Hepatocyte (in vitro differentiated cells): ENCODE results near the gene DEPDC4. TPM values are rescaled to one million over a fixed set of nuclear protein-coding genes. Genes with fewer than 3 reads are reported as not detected.

Experiments used
- DNase-seq: peaks from one replicate; pipeline ENCODE4 v3.0.0-alpha.2; 2016; ENCODE audit warnings: low spot score
- H2AFZ ChIP-seq: fragments of 200-600 bp; sonication (generic); 2 replicates; pipeline ENCODE4 v1.6.0; 2016; ENCODE audit warnings: antibody characterized with exemption, mild to moderate bottlenecking
- H3K27ac ChIP-seq: fragments of 200-600 bp; sonication (generic); 2 replicates; pipeline ENCODE4 v1.5.1; 2016; ENCODE audit warnings: mild to moderate bottlenecking
- H3K27me3 ChIP-seq: fragments of 200-600 bp; sonication (generic); 2 replicates; pipeline ENCODE4 v1.6.1; 2016
- H3K36me3 ChIP-seq: fragments of 200-600 bp; sonication (generic); replicated peaks from 2 replicates; pipeline ENCODE4 v1.5.1; 2016; ENCODE audit warnings: low read depth; ENCODE audit not compliant: insufficient read depth
- H3K4me1 ChIP-seq: fragments of 200-600 bp; sonication (generic); 2 replicates; pipeline ENCODE4 v1.5.1; 2016; ENCODE audit warnings: mild to moderate bottlenecking, moderate library complexity; ENCODE audit not compliant: insufficient read depth
- H3K4me2 ChIP-seq: fragments of 200-600 bp; sonication (generic); 2 replicates; pipeline ENCODE4 v1.6.0; 2016
- H3K4me3 ChIP-seq: fragments of 200-600 bp; sonication (generic); 2 replicates; pipeline ENCODE4 v1.5.1; 2016; ENCODE audit warnings: mild to moderate bottlenecking
- H3K79me2 ChIP-seq: fragments of 200-600 bp; sonication (generic); 2 replicates; pipeline ENCODE4 v1.6.0; 2017; ENCODE audit warnings: mild to moderate bottlenecking
- H3K9me2 ChIP-seq: fragments of 200-600 bp; sonication (generic); replicated peaks from 2 replicates; pipeline ENCODE4 v1.6.0; 2017; ENCODE audit warnings: mild to moderate bottlenecking; ENCODE audit not compliant: insufficient read depth
- H3K9me3 ChIP-seq: fragments of 200-600 bp; sonication (generic); 2 replicates; pipeline ENCODE4 v1.5.1; 2016; ENCODE audit warnings: low read depth, mild to moderate bottlenecking
- H4K20me1 ChIP-seq: fragments of 200-600 bp; sonication (generic); 2 replicates; pipeline ENCODE4 v1.6.0; 2016; ENCODE audit warnings: mild to moderate bottlenecking; ENCODE audit not compliant: insufficient read depth, poor library complexity, severe bottlenecking
- CTCF ChIP-seq: fragments of 200-600 bp; sonication (generic); IDR thresholded peaks from 2 replicates; pipeline ENCODE4 v1.5.1; 2016; ENCODE audit warnings: antibody characterized with exemption, mild to moderate bottlenecking; ENCODE audit not compliant: poor library complexity
- EZH2 ChIP-seq: fragments of 200-600 bp; sonication (generic); IDR thresholded peaks from 2 replicates; pipeline ENCODE4 v1.6.1; 2016; ENCODE audit warnings: antibody characterized with exemption, mild to moderate bottlenecking, borderline replicate concordance
- EZH2phosphoT487 ChIP-seq: fragments of 200-600 bp; sonication (generic); IDR thresholded peaks from one replicate; pipeline ENCODE4 v1.6.1; 2018; ENCODE audit warnings: antibody characterized with exemption, mild to moderate bottlenecking, low read depth, moderate library complexity; ENCODE audit not compliant: unreplicated experiment, severe bottlenecking
- WGBS: methylation state at CpG from one replicate; pipeline ENCODE4 v1.1.6; 2016; ENCODE audit warnings: low lambda C conversion rate; ENCODE audit errors: missing lambda C conversion rate; 5-methylcytosine and 5-hydroxymethylcytosine counted together
- polyA plus RNA-seq: library from polyadenylated mRNA; unstranded; fragments of >200 nt; fragmentation: Nextera tagmentation; extraction: Ambion mirVana; gene quantifications from 2 replicates; pipeline ENCODE4 v1.2.1, GENCODE V29; 2016
- total RNA-seq: library from RNA; depleted of rRNA; stranded (reverse); fragments of >200 nt; gene quantifications from 2 replicates; pipeline ENCODE4 v1.2.3, GENCODE V29; 2014

The DEPDC4 gene
- total and polyA plus RNA-seq, 2 experiments from 2014 or later = 0.69 to 1.3 TPM

DNA sequence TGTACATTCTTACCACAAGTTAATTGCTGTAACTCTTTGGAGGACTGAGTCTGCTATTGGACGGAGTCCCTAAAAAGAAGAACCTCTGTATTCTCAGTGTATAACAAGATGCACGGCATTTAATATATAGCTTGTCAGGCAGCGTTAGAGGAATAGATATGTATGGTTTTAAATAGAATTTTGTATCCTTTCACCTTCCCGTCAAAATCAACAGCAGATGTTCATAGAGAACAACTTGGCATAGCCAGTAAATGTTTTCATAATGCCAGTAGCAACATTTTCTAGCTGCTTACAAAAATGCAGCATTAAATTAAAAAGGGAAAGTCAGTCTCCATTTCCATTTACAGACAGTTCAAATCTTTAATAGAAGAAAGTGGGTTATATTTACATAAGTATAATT is 6.9 kb upstream of the DEPDC4 start:
- DNase-seq = no peak
- no peaks in the 10 kb centered on the region for H3K36me3 ChIP-seq
- TF ChIP-seq EZH2 = no peak
- TF ChIP-seq CTCF = no peak
- no peak for TF ChIP-seq EZH2phosphoT487
- no peaks in the 10 kb centered on the region for H3K27me3 ChIP-seq
- H2AFZ ChIP-seq = no peak overlapping the region
- H3K9me3 ChIP-seq = no peaks in the 10 kb centered on the region
- H3K4me3 ChIP-seq = no peak overlapping the region
- no peak overlapping the region for H3K4me2 ChIP-seq
- peaks cover 13% of the 10 kb centered on the region for H3K4me1 ChIP-seq
- H3K79me2 ChIP-seq = peaks cover 100% of the 10 kb centered on the region
- peaks cover 44% of the 10 kb centered on the region for H4K20me1 ChIP-seq
- no peak overlapping the region for H3K27ac ChIP-seq
- no peaks in the 10 kb centered on the region for H3K9me2 ChIP-seq
- WGBS = 79% methylated on average over 4 of the region's 4 CpGs

- Histone ChIP-seq H3K79me2 (peaks cover 64% of the 10 kb centered on the region), H2AFZ (no peak overlapping the region), H3K9me3 (no peaks in the 10 kb centered on the region), H3K27ac (peak overlapping the region; percentile 98), H3K36me3 (no peaks in the 10 kb centered on the region), H3K27me3 (no peaks in the 10 kb centered on the region), H3K4me3 (peak overlapping the region; percentile 57), H3K4me2 (peak overlapping the region; percentile 78), H4K20me1 (peaks cover 34% of the 10 kb centered on the region), H3K4me1 (peaks cover 17% of the 10 kb centered on the region), H3K9me2 (no peaks in the 10 kb centered on the region)
- 42% methylated on average over 5 of the region's 5 CpGs for WGBS
- DNase-seq = peak; percentile 11
- no peak for TF ChIP-seq CTCF
- TF ChIP-seq EZH2 = no peak
- no peak for TF ChIP-seq EZH2phosphoT487
Measured at GRCh38 chr12:100268835-100269564, 2.1 kb upstream of the DEPDC4 start.

- H3K27me3 ChIP-seq = no peaks in the 10 kb centered on the region
- H3K9me2 ChIP-seq = no peaks in the 10 kb centered on the region
- no peaks in the 10 kb centered on the region for H3K9me3 ChIP-seq
- H3K4me1 ChIP-seq = peaks cover 17% of the 10 kb centered on the region
- H3K79me2 ChIP-seq = peaks cover 52% of the 10 kb centered on the region
- H4K20me1 ChIP-seq = peaks cover 29% of the 10 kb centered on the region
- H3K27ac ChIP-seq = peak overlapping the region; percentile 98
- TF ChIP-seq CTCF (no peak), EZH2 (no peak), EZH2phosphoT487 (no peak)
- under 1% methylated on average over 33 of the region's 33 CpGs for WGBS
- peak overlapping the region; percentile 78 for H3K4me2 ChIP-seq
- H3K4me3 ChIP-seq = peak overlapping the region; percentile 57
- H3K36me3 ChIP-seq = no peaks in the 10 kb centered on the region
- DNase-seq = peak; percentile 52
- peak overlapping the region; percentile 79 for H2AFZ ChIP-seq
Measured at GRCh38 chr12:100267603-100268281, 863 bp upstream of the DEPDC4 start.
